Gastroesophageal sphincter (tissue), 4 donors: Measurements from ENCODE around the gene PA2G4. TPM values are rescaled to one million over a fixed set of nuclear protein-coding genes. Genes with fewer than 3 reads are reported as not detected.

Experiments
- ATAC-seq: fragments of 150-250 bp; one replicate; pipeline ENCODE4 v1.9.1; 2016; ENCODE audit warnings: mild to moderate bottlenecking, moderate library complexity
- H3K27ac ChIP-seq, 4 donors: fragments of 200-600 bp; sonication (generic) in 3 of 4; 1 replicate in 3 of 4; 2 replicates in 1 of 4; pipeline ENCODE4 v1.5.1; 2016 to 2019
- H3K27me3 ChIP-seq: fragments of 200-600 bp; sonication (generic); one replicate; pipeline ENCODE4 v1.5.1; 2019
- H3K36me3 ChIP-seq, 2 donors: fragments of 200-600 bp; sonication (generic); one replicate each; pipeline ENCODE4 v1.5.1; 2019; ENCODE audit warnings: control low read depth in 1 of 2
- H3K4me1 ChIP-seq, 3 donors: fragments of 200-600 bp; sonication (generic); 1 replicate in 2 of 3; 2 replicates in 1 of 3; pipeline ENCODE4 v1.5.1; 2016 to 2019; ENCODE audit warnings: control low read depth in 2 of 3
- H3K4me3 ChIP-seq, 2 donors: fragments of 200-600 bp; sonication (generic); one replicate each; pipeline ENCODE4 v1.5.1; 2019; ENCODE audit warnings: mild to moderate bottlenecking in 1 of 2, moderate library complexity in 1 of 2
- H3K9me3 ChIP-seq, 3 donors: fragments of 200-600 bp; sonication (generic); one replicate each; pipeline ENCODE4 v1.5.1; 2017 to 2019; ENCODE audit warnings: control low read depth in 2 of 3
- CTCF ChIP-seq, 4 experiments: fragments of 200-600 bp in 2 of 4; fragments of 450-650 bp in 2 of 4; sonication (generic) in 1 of 4; IDR thresholded peaks; one replicate each; pipeline ENCODE4 v1.5.1; 2017 to 2019; ENCODE audit warnings: antibody characterized with exemption in 4 of 4, mild to moderate bottlenecking in 2 of 4, moderate library complexity in 2 of 4
- EP300 ChIP-seq: sonication (generic); formaldehyde crosslinking; IDR thresholded peaks from one replicate; pipeline ENCODE4 v1.6.1; 2017; ENCODE audit warnings: antibody characterized with exemption, mild to moderate bottlenecking
- POLR2A ChIP-seq, 2 donors: fragments of 450-650 bp; IDR thresholded peaks; one replicate each; pipeline ENCODE4 v1.6.1; 2017; ENCODE audit warnings: antibody characterized with exemption in 2 of 2, mild to moderate bottlenecking in 2 of 2, moderate library complexity in 1 of 2
- POLR2AphosphoS5 ChIP-seq: sonication (generic); formaldehyde crosslinking; IDR thresholded peaks from one replicate; pipeline ENCODE4 v1.6.1; 2017; ENCODE audit warnings: antibody characterized with exemption
- WGBS, 2 donors: methylation state at CpG; one replicate each; pipeline ENCODE4 v1.1.5; 2018; ENCODE audit warnings: low coverage in 1 of 2; 5-methylcytosine and 5-hydroxymethylcytosine counted together
- total RNA-seq, 4 donors: library from RNA; depleted of rRNA; stranded (reverse); fragments of >200 nt; gene quantifications; one replicate each; pipeline ENCODE4 v1.1.0, GENCODE V29; 2016

PA2G4 gene
- total RNA-seq, 4 donors from 2014 or later, result 99.4 to 115 (median 110) TPM

- ATAC-seq, result no peak
Observed at GRCh38 chr12:56143217-56143616, 38.9 kb downstream of the PA2G4 start.

GRCh38 chr12:56143870-56144269 lies 39.5 kb downstream of the PA2G4 start:
- ATAC-seq, result peak; percentile 39
- Histone ChIP-seq H3K4me3 (no peak overlapping the region), H3K27me3 (no peaks in the 10 kb centered on the region), H3K27ac (peak overlapping the region in 3 of 4 donors; percentile 42 to 57 (median 54)), H3K9me3 (no peaks in the 10 kb centered on the region), H3K4me1 (peaks cover 0 to 49% (median 0%) of the 10 kb centered on the region in 3 donors), H3K36me3 (peaks cover 3 to 67% of the 10 kb centered on the region in 2 donors)
- no peak for TF ChIP-seq EP300
- no peak for TF ChIP-seq CTCF (IDR thresholded peaks at IDR 0.05)
- TF ChIP-seq POLR2A (IDR thresholded peaks at IDR 0.05), result no peak
- TF ChIP-seq POLR2AphosphoS5, result no peak
- 63 to 77% methylated on average over 7 to 8 of the region's 8 CpGs for WGBS, 2 donors

More at GRCh38 chr12:56143217-56143616, 38.9 kb downstream of the PA2G4 start:
- 64% methylated on average over 3 of the region's 4 CpGs; no CpG with 5 or more reads in 1 of the 2 donors for WGBS, 2 donors
- Histone ChIP-seq H3K4me1 (peaks cover 0 to 49% (median 0%) of the 10 kb centered on the region in 3 donors), H3K9me3 (no peaks in the 10 kb centered on the region), H3K4me3 (no peak overlapping the region), H3K27ac (peak overlapping the region in 3 of 4 donors; percentile 42 to 57 (median 54)), H3K36me3 (peaks cover 3 to 73% of the 10 kb centered on the region in 2 donors), H3K27me3 (no peaks in the 10 kb centered on the region)
- TF ChIP-seq POLR2A (IDR thresholded peaks at IDR 0.05), result no peak
- TF ChIP-seq POLR2AphosphoS5, result no peak
- TF ChIP-seq EP300, result no peak
- no peak for TF ChIP-seq CTCF (IDR thresholded peaks at IDR 0.05)

- no peak overlapping the region for H3K4me3 ChIP-seq
- ATAC-seq, result no peak
- H3K9me3 ChIP-seq, result no peaks in the 10 kb centered on the region
- TF ChIP-seq POLR2AphosphoS5 (no peak), EP300 (no peak), CTCF (IDR thresholded peaks at IDR 0.05) (no peak), POLR2A (IDR thresholded peaks at IDR 0.05) (no peak)
- H3K36me3 ChIP-seq, result peaks cover 0 to 53% of the 10 kb centered on the region in 2 donors
- WGBS, 2 donors, result 53 to 65% methylated on average over 2 of the region's 3 CpGs
- H3K27ac ChIP-seq, result peak overlapping the region in 3 of 4 donors; percentile 42 to 57 (median 51)
- H3K27me3 ChIP-seq, result no peaks in the 10 kb centered on the region
- peaks cover 0 to 49% (median 0%) of the 10 kb centered on the region in 3 donors for H3K4me1 ChIP-seq
Observed at GRCh38 chr12:56145217-56145616, 40.9 kb downstream of the PA2G4 start.

GRCh38 chr12:56146492-56147460 lies 42.4 kb downstream of the PA2G4 start:
- no peaks in the 10 kb centered on the region for H3K27me3 ChIP-seq
- H3K27ac ChIP-seq, result peak overlapping the region in 3 of 4 donors; percentile 51 to 58 (median 52)
- no peaks in the 10 kb centered on the region for H3K9me3 ChIP-seq
- H3K4me1 ChIP-seq, result peaks cover 3 to 64% (median 6%) of the 10 kb centered on the region in 3 donors
- WGBS, 2 donors, result 26 to 42% methylated on average over 5 to 10 of the region's 13 CpGs
- peaks cover 0 to 38% of the 10 kb centered on the region in 2 donors for H3K36me3 ChIP-seq
- peak; percentile 34 for ATAC-seq
- TF ChIP-seq POLR2A (IDR thresholded peaks at IDR 0.05), result no peak
- no peak for TF ChIP-seq EP300
- no peak for TF ChIP-seq CTCF (IDR thresholded peaks at IDR 0.05)
- TF ChIP-seq POLR2AphosphoS5, result peak; percentile 36
- no peak overlapping the region for H3K4me3 ChIP-seq
